PC-9 (cell line): ENCODE results near the gene HTRA3. TPM values are rescaled to one million over a fixed set of nuclear protein-coding genes. Genes with fewer than 3 reads are reported as not detected.

Experiments used
- BruUV-seq: library from RNA; stranded (reverse); fragments of 400-500 nt; replicated peaks from 2 replicates; lab custom pipeline; 2021; lab: Mats Ljungman, UMichigan
- CTCF ChIA-PET: fragments of 300-600 bp; sonication (Branson Sonifier 250); formaldehyde crosslinking; loops from one replicate; lab custom pipeline; 2022; ENCODE audit warnings: antibody characterized with exemption; lab: Charles Lee
- POLR2A ChIA-PET: fragments of 300-600 bp; sonication (Branson Sonifier 250); formaldehyde crosslinking; loops from one replicate; lab custom pipeline; 2022; ENCODE audit warnings: antibody characterized with exemption; ENCODE audit not compliant: unreplicated experiment; lab: Charles Lee
- DNase-seq, 2 experiments: peaks; one replicate each; pipeline versions ENCODE4 v3.0.0 to v3.0.0-alpha.2; 2015 to 2022; ENCODE audit warnings: mixed read lengths in 1 of 2
- H2AFZ ChIP-seq: fragments of 200-600 bp; sonication (generic); 2 replicates; pipeline ENCODE4 v1.8.1; 2017; ENCODE audit warnings: antibody characterized with exemption
- H3F3A ChIP-seq: fragments of 200-600 bp; sonication (generic); 2 replicates; pipeline ENCODE4 v1.8.1; 2017; ENCODE audit warnings: antibody characterized with exemption, mild to moderate bottlenecking, low read depth; ENCODE audit not compliant: insufficient read depth
- H3K27ac ChIP-seq: fragments of 200-600 bp; sonication (generic); 2 replicates; pipeline ENCODE4 v1.6.1; 2016; ENCODE audit warnings: mixed run types
- H3K27me3 ChIP-seq: fragments of 200-600 bp; sonication (generic); 2 replicates; pipeline ENCODE4 v1.6.1; 2016; ENCODE audit warnings: low read depth, mixed run types; ENCODE audit not compliant: insufficient read depth
- H3K36me3 ChIP-seq: fragments of 200-600 bp; sonication (generic); 2 replicates; pipeline ENCODE4 v1.6.1; 2016; ENCODE audit warnings: low read depth, mixed run types
- H3K4me1 ChIP-seq: fragments of 200-600 bp; sonication (generic); replicated peaks from 2 replicates; pipeline ENCODE4 v1.6.1; 2016; ENCODE audit warnings: mixed run types; ENCODE audit not compliant: insufficient read depth
- H3K4me2 ChIP-seq: fragments of 200-600 bp; sonication (generic); 2 replicates; pipeline ENCODE4 v1.6.1; 2017; ENCODE audit warnings: mixed run types
- H3K4me3 ChIP-seq: fragments of 200-600 bp; sonication (generic); 2 replicates; pipeline ENCODE4 v1.6.1; 2016; ENCODE audit warnings: mixed run types
- H3K79me2 ChIP-seq: fragments of 200-600 bp; sonication (generic); 2 replicates; pipeline ENCODE4 v1.6.1; 2017; ENCODE audit warnings: low read depth, mixed run types
- H3K9me2 ChIP-seq: fragments of 200-600 bp; sonication (generic); 2 replicates; pipeline ENCODE4 v1.8.1; 2017; ENCODE audit warnings: mild to moderate bottlenecking; ENCODE audit not compliant: insufficient read depth
- H3K9me3 ChIP-seq: fragments of 200-600 bp; sonication (generic); 2 replicates; pipeline ENCODE4 v1.8.1; 2016; ENCODE audit warnings: low read depth; ENCODE audit not compliant: insufficient read depth
- H4K20me1 ChIP-seq: fragments of 200-600 bp; sonication (generic); 2 replicates; pipeline ENCODE4 v1.8.1; 2017; ENCODE audit not compliant: insufficient read depth
- EZH2 ChIP-seq: fragments of 200-600 bp; sonication (generic); IDR thresholded peaks from 2 replicates; pipeline ENCODE4 v1.8.0; 2017; ENCODE audit warnings: antibody characterized with exemption, low read depth
- intact Hi-C: fragments of 100-400 bp; cut with micrococcal nuclease; formaldehyde crosslinking; loops from one replicate; pipeline ENCODE4 v1.10.0; 2022; ENCODE audit not compliant: unreplicated experiment
- total RNA-seq: library from RNA; stranded (reverse); gene quantifications from 2 replicates; pipeline ENCODE4 v1.2.3, GENCODE V29; 2021
- TF ChIP-seq, protein P1 (sequence below): fragments of 200-600 bp; sonication (generic); conservative IDR thresholded peaks from 2 replicates; pipeline ENCODE4 v1.6.1; 2017; ENCODE audit warnings: mixed run types, antibody characterized with exemption, mild to moderate bottlenecking, moderate library complexity

The HTRA3 gene
- total RNA-seq, 1 experiment from 2014 or later = 14.1 TPM

DNA sequence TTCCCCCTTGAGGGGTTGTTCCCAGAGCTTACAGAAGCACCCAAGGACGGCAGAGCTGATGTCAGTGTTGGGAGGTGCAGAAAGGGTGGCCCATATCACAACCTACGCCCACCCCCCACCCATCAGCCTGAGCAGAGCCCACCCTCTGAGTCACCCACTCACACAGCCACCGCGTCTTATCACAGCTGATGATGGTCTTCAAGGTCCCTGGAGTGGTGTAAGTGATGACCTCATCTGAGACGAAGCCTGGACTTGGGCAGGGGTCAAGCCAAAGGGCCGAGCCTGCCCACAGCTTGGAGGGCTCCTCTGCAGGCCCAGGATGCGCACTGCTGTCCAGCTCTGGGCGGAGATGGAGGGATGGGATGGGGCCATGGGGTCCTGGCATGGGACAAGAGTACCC lies 3.0 kb upstream of the HTRA3 start:
- H4K20me1 ChIP-seq = no peaks in the 10 kb centered on the region
- H3K79me2 ChIP-seq = no peaks in the 10 kb centered on the region
- no peaks in the 10 kb centered on the region for H3F3A ChIP-seq
- H3K27ac ChIP-seq = no peak overlapping the region
- no peak for TF ChIP-seq EZH2
- TF ChIP-seq, protein P1, sequence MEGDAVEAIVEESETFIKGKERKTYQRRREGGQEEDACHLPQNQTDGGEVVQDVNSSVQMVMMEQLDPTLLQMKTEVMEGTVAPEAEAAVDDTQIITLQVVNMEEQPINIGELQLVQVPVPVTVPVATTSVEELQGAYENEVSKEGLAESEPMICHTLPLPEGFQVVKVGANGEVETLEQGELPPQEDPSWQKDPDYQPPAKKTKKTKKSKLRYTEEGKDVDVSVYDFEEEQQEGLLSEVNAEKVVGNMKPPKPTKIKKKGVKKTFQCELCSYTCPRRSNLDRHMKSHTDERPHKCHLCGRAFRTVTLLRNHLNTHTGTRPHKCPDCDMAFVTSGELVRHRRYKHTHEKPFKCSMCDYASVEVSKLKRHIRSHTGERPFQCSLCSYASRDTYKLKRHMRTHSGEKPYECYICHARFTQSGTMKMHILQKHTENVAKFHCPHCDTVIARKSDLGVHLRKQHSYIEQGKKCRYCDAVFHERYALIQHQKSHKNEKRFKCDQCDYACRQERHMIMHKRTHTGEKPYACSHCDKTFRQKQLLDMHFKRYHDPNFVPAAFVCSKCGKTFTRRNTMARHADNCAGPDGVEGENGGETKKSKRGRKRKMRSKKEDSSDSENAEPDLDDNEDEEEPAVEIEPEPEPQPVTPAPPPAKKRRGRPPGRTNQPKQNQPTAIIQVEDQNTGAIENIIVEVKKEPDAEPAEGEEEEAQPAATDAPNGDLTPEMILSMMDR = no peak
- POLR2A ChIA-PET = no interaction called here
- CTCF ChIA-PET = interaction anchor here (0.7 to 2.0 kb wide), 3 partner anchors 90 to 136 kb away, joined by 3 to 8 read pairs (median 4); no protein-coding TSS in a partner anchor
- BruUV-seq = no TSS peak
- H3K4me1 ChIP-seq = no peaks in the 10 kb centered on the region
- DNase-seq = no peak
- no peak overlapping the region for H3K4me2 ChIP-seq
- H3K27me3 ChIP-seq = peaks cover 23% of the 10 kb centered on the region
- H3K36me3 ChIP-seq = no peaks in the 10 kb centered on the region
- no peak overlapping the region for H3K4me3 ChIP-seq
- no peaks in the 10 kb centered on the region for H3K9me3 ChIP-seq
- H2AFZ ChIP-seq = no peak overlapping the region
- no peaks in the 10 kb centered on the region for H3K9me2 ChIP-seq
- intact Hi-C loops = loop anchor here (5.0 kb wide), 2 partner anchors 51 to 91 kb away; no protein-coding TSS in a partner anchor

- Histone ChIP-seq H3K4me2 (no peak overlapping the region), H4K20me1 (no peaks in the 10 kb centered on the region), H3K4me3 (no peak overlapping the region), H3K9me2 (no peaks in the 10 kb centered on the region), H3K79me2 (no peaks in the 10 kb centered on the region), H2AFZ (no peak overlapping the region), H3F3A (no peaks in the 10 kb centered on the region), H3K27me3 (peaks cover 23% of the 10 kb centered on the region), H3K36me3 (no peaks in the 10 kb centered on the region), H3K9me3 (no peaks in the 10 kb centered on the region), H3K4me1 (no peaks in the 10 kb centered on the region), H3K27ac (no peak overlapping the region)
- no TSS peak for BruUV-seq
- DNase-seq = peak; percentile 44 to 78
- ChIA-PET CTCF (interaction anchor here (0.7 to 2.0 kb wide), 3 partner anchors 90 to 135 kb away, joined by 3 to 8 read pairs (median 4); no protein-coding TSS in a partner anchor), POLR2A (interaction anchor here (0.6 kb wide), 1 partner anchor 133 kb away, joined by 6 read pairs; no protein-coding TSS in a partner anchor)
- intact Hi-C loops = loop anchor here (1.0 to 5.0 kb wide), 5 partner anchors 25 to 136 kb away; no protein-coding TSS in a partner anchor
- TF ChIP-seq, protein P1 = peak; percentile 81
- no peak for TF ChIP-seq EZH2
Observed at GRCh38 chr4:8267077-8267476, 2.5 kb upstream of the HTRA3 start.

DNA sequence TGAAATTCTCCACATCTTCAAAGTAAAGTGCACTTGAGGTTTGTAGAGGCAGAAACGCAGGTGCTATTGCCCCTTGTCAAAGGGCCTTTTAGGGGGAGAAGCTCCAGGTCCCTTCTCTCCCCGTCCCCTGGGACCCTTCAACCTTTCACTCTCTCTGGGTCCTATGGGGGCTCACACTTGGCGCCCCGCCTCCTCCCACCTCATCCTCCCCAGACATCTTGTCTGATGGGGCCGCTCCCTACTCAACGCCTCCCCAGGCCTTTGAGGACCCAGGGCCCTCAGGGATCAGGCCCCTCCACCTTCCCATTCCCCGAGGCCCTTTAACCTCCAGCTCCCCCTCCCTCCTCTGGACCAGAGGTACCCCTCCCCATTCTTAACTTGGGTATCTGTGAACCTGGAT lies 1.3 kb upstream of the HTRA3 start:
- Histone ChIP-seq H3F3A (no peaks in the 10 kb centered on the region), H3K27ac (no peak overlapping the region), H3K36me3 (no peaks in the 10 kb centered on the region), H3K4me3 (no peak overlapping the region), H3K9me3 (no peaks in the 10 kb centered on the region), H4K20me1 (no peaks in the 10 kb centered on the region), H2AFZ (no peak overlapping the region), H3K4me2 (no peak overlapping the region), H3K79me2 (no peaks in the 10 kb centered on the region), H3K27me3 (peaks cover 23% of the 10 kb centered on the region), H3K4me1 (no peaks in the 10 kb centered on the region), H3K9me2 (no peaks in the 10 kb centered on the region)
- intact Hi-C loops = loop anchor here (5.0 kb wide), 2 partner anchors 49 to 89 kb away; no protein-coding TSS in a partner anchor
- no peak for DNase-seq
- no peak for TF ChIP-seq EZH2
- TF ChIP-seq, protein P1 = no peak
- ChIA-PET POLR2A (no interaction called here), CTCF (interaction anchor here (0.7 to 2.0 kb wide), 2 partner anchors 25 to 134 kb away, joined by 3 to 8 read pairs; no protein-coding TSS in a partner anchor)
- no TSS peak for BruUV-seq
